GM12872 (cell line): ENCODE measurements around the gene DUSP1.

Experiments
- TF ChIP-seq, protein P1 (sequence below): IDR thresholded peaks from 3 replicates; pipeline ENCODE4 v1.5.1; 2011; ENCODE audit warnings: low read depth, mild to moderate bottlenecking, low read length, moderate library complexity; ENCODE audit not compliant: insufficient read depth

Gene DUSP1

DNA sequence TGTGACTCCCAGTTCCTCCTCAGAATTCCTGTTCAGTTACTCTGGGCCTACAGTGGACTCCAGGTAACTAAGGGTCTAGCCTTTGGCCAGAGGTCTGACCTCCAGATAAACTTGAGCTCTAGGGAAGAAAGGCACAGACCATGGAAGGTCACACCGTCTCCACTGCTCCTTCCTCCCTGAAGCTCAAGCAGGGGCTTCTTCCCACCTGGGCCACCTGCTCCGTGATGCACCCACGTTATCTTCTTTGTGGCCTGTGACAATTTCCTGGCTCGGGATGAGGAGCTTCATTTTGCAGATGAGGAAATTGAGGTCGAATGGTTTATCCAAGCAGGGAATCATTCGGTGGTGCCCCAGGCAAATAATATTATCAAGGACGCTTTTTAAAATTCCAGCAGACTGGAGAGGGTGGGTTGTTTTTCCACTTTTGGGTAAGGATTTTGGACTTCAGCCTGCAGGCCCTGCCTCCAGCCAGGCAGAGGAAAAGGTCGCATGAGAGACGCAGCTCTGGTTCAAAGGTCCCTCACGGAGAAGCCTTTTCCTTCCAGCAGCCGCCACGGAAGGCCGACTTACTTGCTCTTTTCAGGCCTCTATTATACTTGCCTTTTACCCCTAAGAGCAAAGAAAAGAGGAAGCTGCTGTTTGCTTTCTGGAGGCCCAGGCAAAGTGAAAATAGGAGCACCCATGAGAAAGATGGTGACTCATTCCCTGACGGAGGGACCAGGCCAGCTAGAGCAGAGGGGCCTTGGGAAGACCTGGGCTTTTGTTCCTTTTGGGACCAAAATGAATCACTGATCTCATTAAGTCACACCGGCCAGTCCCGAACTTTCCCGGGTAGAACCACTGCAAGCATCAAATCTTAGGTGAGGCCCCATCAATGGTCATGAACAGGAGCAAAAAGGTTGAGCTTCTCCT is 22.8 kb upstream of the DUSP1 start:
- TF ChIP-seq, protein P1, sequence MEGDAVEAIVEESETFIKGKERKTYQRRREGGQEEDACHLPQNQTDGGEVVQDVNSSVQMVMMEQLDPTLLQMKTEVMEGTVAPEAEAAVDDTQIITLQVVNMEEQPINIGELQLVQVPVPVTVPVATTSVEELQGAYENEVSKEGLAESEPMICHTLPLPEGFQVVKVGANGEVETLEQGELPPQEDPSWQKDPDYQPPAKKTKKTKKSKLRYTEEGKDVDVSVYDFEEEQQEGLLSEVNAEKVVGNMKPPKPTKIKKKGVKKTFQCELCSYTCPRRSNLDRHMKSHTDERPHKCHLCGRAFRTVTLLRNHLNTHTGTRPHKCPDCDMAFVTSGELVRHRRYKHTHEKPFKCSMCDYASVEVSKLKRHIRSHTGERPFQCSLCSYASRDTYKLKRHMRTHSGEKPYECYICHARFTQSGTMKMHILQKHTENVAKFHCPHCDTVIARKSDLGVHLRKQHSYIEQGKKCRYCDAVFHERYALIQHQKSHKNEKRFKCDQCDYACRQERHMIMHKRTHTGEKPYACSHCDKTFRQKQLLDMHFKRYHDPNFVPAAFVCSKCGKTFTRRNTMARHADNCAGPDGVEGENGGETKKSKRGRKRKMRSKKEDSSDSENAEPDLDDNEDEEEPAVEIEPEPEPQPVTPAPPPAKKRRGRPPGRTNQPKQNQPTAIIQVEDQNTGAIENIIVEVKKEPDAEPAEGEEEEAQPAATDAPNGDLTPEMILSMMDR, result no peak

DNA sequence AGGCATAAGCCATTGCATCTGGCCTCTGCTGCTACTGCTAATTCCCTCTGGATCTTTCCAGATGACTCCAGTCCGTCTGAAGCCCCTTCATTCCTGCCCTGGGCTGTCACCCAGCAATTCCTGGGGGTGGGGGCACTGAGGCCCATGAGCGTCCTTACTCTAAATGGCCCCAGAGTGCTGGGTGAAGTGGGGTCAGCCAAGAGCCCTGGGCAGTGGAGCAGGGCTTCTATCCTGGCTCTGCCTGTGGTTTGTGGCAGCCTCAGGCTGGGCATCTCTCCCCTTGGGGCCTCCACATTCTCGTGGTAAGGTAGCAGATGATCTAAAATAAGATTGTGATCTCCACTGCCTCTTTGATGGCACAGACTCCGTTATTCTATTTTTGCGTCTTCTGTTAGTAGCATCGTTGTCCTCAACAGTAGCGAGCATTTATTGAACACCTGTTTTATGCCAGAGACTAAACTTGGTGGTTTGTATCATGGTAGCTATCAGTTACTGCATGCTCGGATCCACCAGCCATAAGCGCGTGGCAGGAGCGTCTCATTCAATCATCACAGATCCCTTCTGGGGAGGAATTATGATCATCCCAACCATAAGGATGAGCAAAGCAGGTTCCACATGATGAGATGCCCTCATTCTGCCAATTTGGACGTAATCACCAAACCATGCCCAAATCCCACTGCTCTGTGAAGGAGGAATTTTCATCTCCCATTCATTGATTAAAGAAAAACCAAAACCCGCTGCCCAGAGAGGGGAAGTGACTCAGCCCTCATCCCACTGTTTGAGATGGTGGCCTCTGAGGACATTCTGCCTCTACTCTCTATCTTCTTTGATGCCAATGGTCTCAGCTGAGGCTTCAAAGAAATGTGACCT is 21.9 kb upstream of the DUSP1 start:
- TF ChIP-seq, protein P1, result no peak

DNA sequence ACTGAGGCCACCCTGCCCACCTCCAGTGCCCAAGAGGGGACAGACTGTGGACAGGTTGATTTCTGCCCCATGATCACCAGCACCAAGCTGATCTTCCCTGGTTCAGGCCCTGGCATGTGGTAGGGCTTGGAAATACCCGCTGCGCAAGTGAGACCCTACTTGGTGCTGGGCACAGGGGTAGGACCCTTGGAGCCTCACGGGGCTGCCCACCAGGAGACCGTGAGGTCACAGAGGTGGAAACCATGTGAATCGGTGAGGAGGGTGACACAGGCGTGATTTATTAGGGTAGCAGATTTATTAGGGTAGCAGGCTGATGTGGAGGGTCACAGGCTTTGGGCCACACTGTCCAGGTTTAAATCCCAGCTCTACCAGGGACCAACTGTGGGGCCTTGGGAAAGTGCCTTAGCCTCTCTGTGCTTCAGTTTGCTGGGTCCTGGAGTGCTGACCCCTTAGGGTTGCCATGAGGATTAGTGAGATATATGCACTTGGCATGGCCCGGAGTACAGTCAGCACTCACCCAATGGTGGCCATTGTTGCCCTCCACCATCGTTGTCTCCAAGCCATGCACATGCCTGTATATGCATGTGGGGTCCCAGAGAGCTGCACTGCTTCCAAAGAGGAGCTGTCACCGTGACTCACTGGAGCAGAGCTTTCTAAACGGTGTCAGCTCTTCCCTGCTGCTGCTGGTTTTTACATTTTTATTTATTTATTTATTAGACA is 20.9 kb upstream of the DUSP1 start:
- TF ChIP-seq, protein P1, result no peak

DNA sequence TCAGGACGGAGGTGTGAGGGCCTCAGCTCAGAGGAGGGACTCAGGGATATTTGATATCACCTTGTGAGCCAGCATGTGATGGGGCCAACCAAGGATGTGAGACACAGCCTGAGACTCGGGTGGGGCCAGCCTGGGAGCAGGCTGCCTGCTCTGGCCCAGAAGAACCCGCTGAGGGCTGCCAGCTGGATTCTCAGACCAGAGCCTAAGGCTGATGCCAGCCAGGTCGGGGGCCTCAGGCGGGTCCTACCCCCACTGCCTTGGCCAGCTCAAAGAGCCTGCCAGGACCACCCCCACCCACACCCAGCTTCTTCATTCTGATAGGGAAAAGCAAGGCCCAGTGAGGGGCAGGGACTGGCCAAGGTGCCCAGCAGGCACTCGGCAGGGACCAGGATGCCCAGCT is 20.3 kb upstream of the DUSP1 start:
- TF ChIP-seq, protein P1, result no peak

DNA sequence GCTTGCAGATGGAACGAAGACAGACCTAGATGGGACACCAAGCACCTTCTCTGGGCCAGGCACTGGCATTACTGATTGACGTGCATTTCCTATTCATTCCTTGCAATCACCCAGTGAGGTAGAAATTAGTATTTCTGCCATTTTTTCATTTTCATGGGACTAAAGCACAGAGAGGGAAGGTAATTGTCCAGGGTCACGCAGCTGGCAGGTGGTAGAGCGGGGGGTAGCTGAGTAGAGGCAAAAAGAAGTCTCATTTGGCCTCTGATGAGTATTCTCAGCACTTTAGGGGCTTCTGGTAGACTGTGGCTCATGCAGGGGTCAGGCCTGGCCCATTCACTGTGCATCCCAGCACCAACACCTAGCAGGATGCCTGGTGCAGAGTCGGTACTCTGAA is 19.5 kb upstream of the DUSP1 start:
- TF ChIP-seq, protein P1, result no peak

DNA sequence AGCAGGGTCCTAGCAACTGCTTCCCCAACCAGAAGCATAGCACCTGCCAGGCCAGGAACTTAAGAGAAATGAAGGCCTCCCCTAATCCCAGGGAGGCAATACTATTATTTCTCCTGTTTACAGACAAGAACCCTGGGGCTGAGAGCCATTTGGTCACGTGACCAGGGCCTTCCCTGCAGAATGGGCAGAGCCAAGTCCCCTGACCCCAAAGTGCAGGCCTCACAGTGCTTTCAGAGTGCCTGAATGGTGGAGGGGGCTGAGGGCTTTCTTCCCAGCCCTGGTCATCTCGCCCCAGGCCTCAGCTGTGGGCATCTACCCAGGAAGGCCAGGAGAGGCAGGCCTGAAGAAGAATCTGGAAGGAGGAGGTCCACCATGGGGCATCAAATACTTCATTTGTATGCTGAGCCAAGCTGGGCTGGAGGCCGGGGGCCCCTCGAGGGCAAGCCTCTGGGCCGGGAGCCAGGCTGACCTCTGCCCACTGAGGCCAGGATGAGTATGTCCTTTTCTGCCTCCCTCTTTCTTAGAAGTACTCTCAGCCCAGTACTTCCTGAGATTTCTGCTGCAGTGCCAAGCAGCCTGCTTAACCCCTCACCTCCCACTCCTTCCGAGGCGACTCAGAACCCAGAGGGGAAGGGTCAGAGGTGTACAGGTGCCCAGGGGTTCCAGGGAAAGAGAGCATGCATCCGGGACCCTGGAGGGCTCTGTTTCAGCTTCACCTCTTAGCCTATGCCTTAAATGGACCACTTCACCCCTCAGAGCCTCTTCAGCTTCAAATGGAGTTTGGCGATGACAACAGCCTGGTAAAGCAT is 18.9 kb upstream of the DUSP1 start:
- TF ChIP-seq, protein P1, result no peak
